PC-3 (cell line): Measurements from ENCODE around the gene SHANK2. TPM values are rescaled to one million over a fixed set of nuclear protein-coding genes. Genes with fewer than 3 reads are reported as not detected.
A peak's percentile ranks its signal among the peaks of the same experiment; 100 is the strongest.

Experiments
- ATAC-seq: fragments of 200-7000 bp; cut with Tn5 transposase; 2 replicates; pipeline ENCODE4 v1.9.1; 2020; ENCODE audit warnings: mild to moderate bottlenecking, moderate library complexity
- BruUV-seq: library from RNA; stranded (reverse); fragments of 400-500 nt; replicated peaks from 2 replicates; lab custom pipeline; 2021; lab: Mats Ljungman, UMichigan
- CTCF ChIA-PET: fragments of 300-600 bp; sonication (Branson Sonifier 250); formaldehyde crosslinking; loops from one replicate; lab custom pipeline; 2022; ENCODE audit warnings: antibody characterized with exemption; lab: Charles Lee
- POLR2A ChIA-PET: fragments of 300-600 bp; sonication (Branson Sonifier 250); formaldehyde crosslinking; loops from one replicate; lab custom pipeline; 2022; ENCODE audit warnings: antibody characterized with exemption; ENCODE audit not compliant: unreplicated experiment; lab: Charles Lee
- DNase-seq: peaks from one replicate; pipeline ENCODE4 v3.0.0-alpha.2; 2015
- H2AFZ ChIP-seq: fragments of 300-600 bp; sonication (generic); 2 replicates; pipeline ENCODE4 v1.6.0; 2016; ENCODE audit warnings: antibody characterized with exemption, low read length
- H3F3A ChIP-seq: fragments of 300-600 bp; sonication (generic); one replicate; pipeline ENCODE4 v1.6.0; 2017; ENCODE audit warnings: antibody characterized with exemption, low read length, control low read depth, mild to moderate bottlenecking; ENCODE audit not compliant: unreplicated experiment
- H3K27ac ChIP-seq: fragments of 300-600 bp; sonication (generic); 2 replicates; pipeline ENCODE4 v1.5.1; 2016; ENCODE audit warnings: mild to moderate bottlenecking, low read length
- H3K27me3 ChIP-seq: fragments of 300-600 bp; sonication (generic); 2 replicates; pipeline ENCODE4 v1.6.1; 2016; ENCODE audit warnings: low read length, mixed read lengths
- H3K36me3 ChIP-seq: fragments of 300-600 bp; sonication (generic); 2 replicates; pipeline ENCODE4 v1.6.1; 2016; ENCODE audit warnings: low read depth, mixed run types, low read length, mixed read lengths
- H3K4me1 ChIP-seq: fragments of 300-600 bp; sonication (generic); 2 replicates; pipeline ENCODE4 v1.5.1; 2016; ENCODE audit warnings: low read length; ENCODE audit not compliant: insufficient read depth
- H3K4me2 ChIP-seq: fragments of 300-600 bp; sonication (generic); 2 replicates; pipeline ENCODE4 v1.6.0; 2016; ENCODE audit warnings: low read length
- H3K4me3 ChIP-seq: fragments of 300-600 bp; sonication (generic); 2 replicates; pipeline ENCODE4 v1.5.1; 2016; ENCODE audit warnings: mild to moderate bottlenecking, low read length, mixed read lengths
- H3K79me2 ChIP-seq: fragments of 300-600 bp; sonication (generic); 2 replicates; pipeline ENCODE4 v1.6.1; 2017; ENCODE audit warnings: low read length, mixed read lengths
- H3K9ac ChIP-seq: fragments of 300-600 bp; sonication (generic); 2 replicates; pipeline ENCODE4 v1.6.0; 2016; ENCODE audit warnings: mild to moderate bottlenecking, low read length
- H3K9me2 ChIP-seq: fragments of 300-600 bp; sonication (generic); replicated peaks from 2 replicates; pipeline ENCODE4 v1.6.1; 2016; ENCODE audit warnings: mixed run types, low read length, mixed read lengths
- H3K9me3 ChIP-seq: fragments of 300-600 bp; sonication (generic); 2 replicates; pipeline ENCODE4 v1.6.1; 2016; ENCODE audit warnings: low read length, mixed read lengths
- H4K20me1 ChIP-seq: fragments of 300-600 bp; sonication (generic); 2 replicates; pipeline ENCODE4 v1.6.1; 2016; ENCODE audit warnings: low read length, mixed read lengths
- EZH2 ChIP-seq: fragments of 300-600 bp; sonication (generic); IDR thresholded peaks from one replicate; pipeline ENCODE4 v1.6.1; 2017; ENCODE audit warnings: antibody characterized with exemption, mild to moderate bottlenecking, low read length; ENCODE audit not compliant: unreplicated experiment
- EZH2phosphoT487 ChIP-seq: fragments of 300-600 bp; sonication (generic); IDR thresholded peaks from 2 replicates; pipeline ENCODE4 v1.6.1; 2018; ENCODE audit warnings: mild to moderate bottlenecking, antibody characterized with exemption, low read length, borderline replicate concordance
- intact Hi-C: fragments of 100-400 bp; cut with micrococcal nuclease; formaldehyde crosslinking; loops from 2 replicates; pipeline ENCODE4 v1.9.0; 2023
- total RNA-seq: library from RNA; depleted of rRNA; stranded (reverse); fragments of >200 nt; gene quantifications from 2 replicates; pipeline ENCODE4 v1.2.3, GENCODE V29; 2014
- TF ChIP-seq, protein P1 (sequence below): fragments of 300-600 bp; sonication (generic); conservative IDR thresholded peaks from 2 replicates; pipeline ENCODE4 v1.5.1; 2017; ENCODE audit warnings: antibody characterized with exemption, low read depth, mild to moderate bottlenecking, low read length

The SHANK2 gene
- total RNA-seq, 1 experiment from 2014 or later, result 45.0 TPM

GRCh38 chr11:71263386-71263785 lies 11.0 kb upstream of the SHANK2 start:
- H2AFZ ChIP-seq, result no peak overlapping the region
- no peaks in the 10 kb centered on the region for H3F3A ChIP-seq
- no peaks in the 10 kb centered on the region for H3K9me3 ChIP-seq
- H3K4me2 ChIP-seq, result no peak overlapping the region
- H4K20me1 ChIP-seq, result no peaks in the 10 kb centered on the region
- no peaks in the 10 kb centered on the region for H3K79me2 ChIP-seq
- no peak overlapping the region for H3K27ac ChIP-seq
- no peaks in the 10 kb centered on the region for H3K27me3 ChIP-seq
- intact Hi-C loops, result no loop called here
- H3K4me1 ChIP-seq, result 0 out of 2 replicates have a peak, but pooled peaks cover 3% of the 10 kb centered on the region
- no peaks in the 10 kb centered on the region for H3K36me3 ChIP-seq
- TF ChIP-seq, protein P1, sequence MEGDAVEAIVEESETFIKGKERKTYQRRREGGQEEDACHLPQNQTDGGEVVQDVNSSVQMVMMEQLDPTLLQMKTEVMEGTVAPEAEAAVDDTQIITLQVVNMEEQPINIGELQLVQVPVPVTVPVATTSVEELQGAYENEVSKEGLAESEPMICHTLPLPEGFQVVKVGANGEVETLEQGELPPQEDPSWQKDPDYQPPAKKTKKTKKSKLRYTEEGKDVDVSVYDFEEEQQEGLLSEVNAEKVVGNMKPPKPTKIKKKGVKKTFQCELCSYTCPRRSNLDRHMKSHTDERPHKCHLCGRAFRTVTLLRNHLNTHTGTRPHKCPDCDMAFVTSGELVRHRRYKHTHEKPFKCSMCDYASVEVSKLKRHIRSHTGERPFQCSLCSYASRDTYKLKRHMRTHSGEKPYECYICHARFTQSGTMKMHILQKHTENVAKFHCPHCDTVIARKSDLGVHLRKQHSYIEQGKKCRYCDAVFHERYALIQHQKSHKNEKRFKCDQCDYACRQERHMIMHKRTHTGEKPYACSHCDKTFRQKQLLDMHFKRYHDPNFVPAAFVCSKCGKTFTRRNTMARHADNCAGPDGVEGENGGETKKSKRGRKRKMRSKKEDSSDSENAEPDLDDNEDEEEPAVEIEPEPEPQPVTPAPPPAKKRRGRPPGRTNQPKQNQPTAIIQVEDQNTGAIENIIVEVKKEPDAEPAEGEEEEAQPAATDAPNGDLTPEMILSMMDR, result no peak
- TF ChIP-seq EZH2phosphoT487 (no peak), EZH2 (no peak)
- POLR2A ChIA-PET, result interaction anchor here (0.6 kb wide), 1 partner anchor 10 kb away, joined by 4 read pairs; no protein-coding TSS in a partner anchor
- ATAC-seq (no peak), DNase-seq (no peak)
- CTCF ChIA-PET, result no interaction called here
- H3K9ac ChIP-seq, result no peak overlapping the region
- H3K4me3 ChIP-seq, result no peak overlapping the region
- H3K9me2 ChIP-seq, result no peaks in the 10 kb centered on the region
- BruUV-seq, result no TSS peak

- no peaks in the 10 kb centered on the region for H3K27me3 ChIP-seq
These were observed 3.6 kb upstream of the SHANK2 start for GRCh38 chr11:71255800-71256479.

More at GRCh38 chr11:71255800-71256479, 3.6 kb upstream of the SHANK2 start:
- Histone ChIP-seq H3K9ac (no peak overlapping the region), H2AFZ (no peak overlapping the region), H3K27ac (no peak overlapping the region), H3F3A (no peaks in the 10 kb centered on the region), H3K9me2 (no peaks in the 10 kb centered on the region), H3K79me2 (peaks cover 9% of the 10 kb centered on the region), H3K4me3 (no peak overlapping the region), H3K4me1 (peaks cover 12% of the 10 kb centered on the region), H3K4me2 (no peak overlapping the region), H4K20me1 (no peaks in the 10 kb centered on the region), H3K9me3 (no peaks in the 10 kb centered on the region), H3K36me3 (no peaks in the 10 kb centered on the region)
- no peak for ATAC-seq
- no peak for TF ChIP-seq EZH2phosphoT487
- TF ChIP-seq, protein P1, result no peak
- TF ChIP-seq EZH2, result no peak
- intact Hi-C loops, result no loop called here
- POLR2A ChIA-PET, result no interaction called here
- CTCF ChIA-PET, result no interaction called here
- peak; percentile 13 for DNase-seq
- BruUV-seq, result no TSS peak
